ENCODE results near the gene AP2B1. TPM values are rescaled to one million over a fixed set of nuclear protein-coding genes. Genes with fewer than 3 reads are reported as not detected.

The AP2B1 gene
- total and polyA plus RNA-seq, 9 of the 15 experiments (the other 6 are each of a cell fraction or from before 2014, with no cell fraction given) = 60.1 to 287 (median 105) TPM

DNA sequence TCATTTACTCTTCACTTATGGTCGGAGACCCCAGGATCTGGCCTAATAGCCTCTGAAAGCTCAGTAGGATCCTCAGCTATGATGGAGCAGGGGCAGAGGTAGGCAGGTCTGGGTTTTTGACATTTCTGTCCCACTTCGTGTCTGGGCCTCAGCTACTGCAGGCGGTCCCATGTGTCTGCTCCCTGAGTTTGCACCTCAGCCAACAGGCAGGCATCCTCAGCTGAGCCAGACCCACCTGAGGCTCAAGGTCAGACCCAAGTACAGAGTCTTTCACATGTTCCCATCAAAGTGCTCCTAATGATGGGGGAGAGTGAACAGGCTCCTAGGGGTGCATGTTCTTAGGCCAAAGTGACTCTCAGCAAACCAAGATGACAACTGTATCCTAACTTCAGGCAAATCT lies 141.4 kb downstream of the AP2B1 start:
- Histone ChIP-seq H3K9me1 (ENCODE audit: control insufficient read depth, insufficient read depth, low read length) (no peaks in the 10 kb centered on the region), H3K79me2 (ENCODE audit: control insufficient read depth, insufficient read depth, low read length) (no peaks in the 10 kb centered on the region), H3K27me3 (ENCODE audit: control insufficient read depth in 2 of 2, insufficient read depth in 2 of 2, low read length in 2 of 2) (peaks cover 4 to 15% of the 10 kb centered on the region in 2 experiments; a peak in 3 of 5 replicates), H3K4me3 (no peak overlapping the region), H3K4me1 (replicated peaks in 1 of 2; ENCODE audit: control insufficient read depth in 2 of 2, insufficient read depth in 2 of 2, low read length in 2 of 2) (peaks cover 3 to 12% of the 10 kb centered on the region in 2 experiments; a peak in 3 of 5 replicates), H2AFZ (ENCODE audit: low read depth, low read length) (no peak overlapping the region), H3K27ac (ENCODE audit: extremely low read depth, low read depth, low read length) (no peak overlapping the region), H4K20me1 (replicated peaks; ENCODE audit: control insufficient read depth, insufficient read depth, low read length) (no peaks in the 10 kb centered on the region; the same call in none of the 2 replicates), H3K9ac (ENCODE audit: insufficient read depth in 1 of 2, low read depth in 2 of 2, low read length in 2 of 2) (no peak overlapping the region), H3K9me3 (replicated peaks; ENCODE audit: control insufficient read depth, insufficient read depth, low read depth, low read length) (no peaks in the 10 kb centered on the region), H3K36me3 (ENCODE audit: control insufficient read depth, insufficient read depth, low read length) (peaks cover 38% of the 10 kb centered on the region), H3K4me2 (ENCODE audit: insufficient read depth, low read length) (no peak overlapping the region)
- 77% methylated on average over 3 of the region's 3 CpGs for WGBS (ENCODE audit: insufficient coverage, low coverage, missing lambda C conversion rate)
- intact Hi-C loops (cut with micrococcal nuclease) = no loop called here
- BruUV-seq (replicated peaks) = no TSS peak
- in situ Hi-C loops (cut with MboI) = loop anchor here (25.0 kb wide), 1 partner anchor 1291 kb away; no protein-coding TSS in a partner anchor
- FAIRE-seq (no peak), DNase-seq (ENCODE audit: extremely low read depth in 1 of 4, low spot score in 3 of 4) (no peak), ATAC-seq (no peak)
- POLR2A ChIA-PET = interaction anchor here (0.7 to 1.2 kb wide), 3 partner anchors 11 to 581 kb away, joined by 3 to 4 read pairs (median 3); no protein-coding TSS in a partner anchor
- CTCF ChIA-PET (ENCODE audit: low intra/inter-chr PET ratio) = no interaction called here
- no peak for TF ChIP-seq CCAR2 (IDR thresholded peaks at IDR 0.05; ENCODE audit: low read depth, low read length)
- TF ChIP-seq PCBP1 (IDR thresholded peaks at IDR 0.05; ENCODE audit: low read depth, low read length, poor library complexity, severe bottlenecking) = no peak
- TF ChIP-seq ZKSCAN3 (CRISPR knock-in tag; IDR thresholded peaks at IDR 0.05) = no peak
- TF ChIP-seq ZNF224 (CRISPR knock-in tag; IDR thresholded peaks at IDR 0.05) = no peak
- no peak for TF ChIP-seq MTA1 (IDR thresholded peaks at IDR 0.05; ENCODE audit: borderline replicate concordance)
- TF ChIP-seq, protein P1, sequence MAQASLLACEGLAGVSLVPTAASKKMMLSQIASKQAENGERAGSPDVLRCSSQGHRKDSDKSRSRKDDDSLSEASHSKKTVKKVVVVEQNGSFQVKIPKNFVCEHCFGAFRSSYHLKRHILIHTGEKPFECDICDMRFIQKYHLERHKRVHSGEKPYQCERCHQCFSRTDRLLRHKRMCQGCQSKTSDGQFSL (CRISPR knock-in tag; IDR thresholded peaks at IDR 0.05) = no peak
- TF ChIP-seq, protein P1 (tag; IDR thresholded peaks at IDR 0.05) = no peak
- no peak for TF ChIP-seq CHD7 (IDR thresholded peaks at IDR 0.05; ENCODE audit: low read depth, low read length)
- TF ChIP-seq JUND (IDR thresholded peaks at IDR 0.05; ENCODE audit: borderline replicate concordance, low read depth, low read length) = no peak
- no peak for TF ChIP-seq JUND (tag; IDR thresholded peaks at IDR 0.05; ENCODE audit: borderline replicate concordance, low read depth, low read length)

All from K562 (cell line).